Urothelium cell line (cell line): ENCODE data around the gene MRPL45.

Source experiments
- DNase-seq: peaks from one replicate; pipeline ENCODE4 v3.0.0; 2011; ENCODE audit warnings: low spot score, mixed read lengths
- FAIRE-seq: peaks from 2 replicates; lab custom pipeline; 2011; peaks lifted over from hg19 to GRCh38; lab: Jason Lieb, UNC

Gene MRPL45

GRCh38 chr17:38324141-38324697, 27.3 kb downstream of the MRPL45 start:
- DNase-seq = no peak
- no peak for FAIRE-seq

GRCh38 chr17:38324772-38325171, 27.8 kb downstream of the MRPL45 start:
- no peak for DNase-seq
- no peak for FAIRE-seq

- DNase-seq (no peak), FAIRE-seq (no peak)
These were observed 28.4 kb downstream of the MRPL45 start for GRCh38 chr17:38325221-38325851.

- no peak for FAIRE-seq
- DNase-seq = no peak
These were observed 30.2 kb downstream of the MRPL45 start for GRCh38 chr17:38326996-38327792.

GRCh38 chr17:38327936-38328335, 31.0 kb downstream of the MRPL45 start:
- FAIRE-seq = no peak
- no peak for DNase-seq

- FAIRE-seq (no peak), DNase-seq (no peak)
These were observed 31.7 kb downstream of the MRPL45 start for GRCh38 chr17:38328620-38329019.

- no peak for DNase-seq
- no peak for FAIRE-seq
These were observed 32.3 kb downstream of the MRPL45 start for GRCh38 chr17:38329284-38329683.

- DNase-seq = no peak
- FAIRE-seq = no peak
These were observed 33.1 kb downstream of the MRPL45 start for GRCh38 chr17:38329808-38330730.

GRCh38 chr17:38330941-38331411, 34.0 kb downstream of the MRPL45 start:
- FAIRE-seq = no peak
- DNase-seq = no peak

GRCh38 chr17:38332735-38333134, 35.8 kb downstream of the MRPL45 start:
- FAIRE-seq = no peak
- no peak for DNase-seq

GRCh38 chr17:38333635-38334295, 36.8 kb downstream of the MRPL45 start:
- DNase-seq = peak; percentile 67

GRCh38 chr17:38334480-38335364, 37.8 kb downstream of the MRPL45 start:
- FAIRE-seq = no peak

More at GRCh38 chr17:38333635-38334295, 36.8 kb downstream of the MRPL45 start:
- FAIRE-seq = no peak

GRCh38 chr17:38336838-38337237, 39.9 kb downstream of the MRPL45 start:
- FAIRE-seq (no peak), DNase-seq (no peak)

More at GRCh38 chr17:38334480-38335364, 37.8 kb downstream of the MRPL45 start:
- no peak for DNase-seq

GRCh38 chr17:38338053-38338452, 41.1 kb downstream of the MRPL45 start:
- DNase-seq = no peak
- FAIRE-seq = no peak

GRCh38 chr17:38338535-38338934, 41.6 kb downstream of the MRPL45 start:
- DNase-seq = no peak
- FAIRE-seq = no peak

- FAIRE-seq (no peak), DNase-seq (no peak)
These were observed 42.9 kb downstream of the MRPL45 start for GRCh38 chr17:38339891-38340290.

GRCh38 chr17:38341035-38341721, 44.2 kb downstream of the MRPL45 start:
- FAIRE-seq = no peak
- peak; percentile 38 for DNase-seq

GRCh38 chr17:38342886-38343607, 46.1 kb downstream of the MRPL45 start:
- FAIRE-seq (no peak), DNase-seq (no peak)
